K562 (cell line): ENCODE data around the gene RPP21. TPM values are rescaled to one million over a fixed set of nuclear protein-coding genes. Genes with fewer than 3 reads are reported as not detected.
A peak's percentile ranks its signal among the peaks of the same experiment; 100 is the strongest.

Source experiments
- CBFA2T3 ChIP-seq: fragments of 450-650 bp; IDR thresholded peaks from 2 replicates; pipeline ENCODE4 v1.6.1; 2017
- ELF2 ChIP-seq: fragments of 250-450 bp; sonication (Bioruptor Pico); IDR thresholded peaks from 2 replicates; pipeline ENCODE4 v1.5.0; 2021; ENCODE audit warnings: mild to moderate bottlenecking
- ELF4 ChIP-seq: fragments of 450-650 bp; formaldehyde crosslinking; IDR thresholded peaks from 2 replicates; pipeline ENCODE4 v1.4.0; 2022; ENCODE audit warnings: missing genetic modification characterization
- GABPB1 ChIP-seq: sonication (generic); formaldehyde crosslinking; IDR thresholded peaks from 2 replicates; pipeline ENCODE4 v1.8.0; 2022; ENCODE audit warnings: mild to moderate bottlenecking, missing genetic modification reagents
- GTF2A2 ChIP-seq: IDR thresholded peaks from 2 replicates; pipeline ENCODE4 v1.6.1; 2016; ENCODE audit warnings: mild to moderate bottlenecking, missing genetic modification characterization, missing compliant biosample characterization
- NFRKB ChIP-seq: fragments of 450-650 bp; IDR thresholded peaks from 2 replicates; pipeline ENCODE4 v1.6.1; 2016; ENCODE audit warnings: low read depth
- POLR2A ChIP-seq: fragments of 450-650 bp; conservative IDR thresholded peaks from 2 replicates; pipeline ENCODE4 v1.6.1; 2016
- POLR3A ChIP-seq: IDR thresholded peaks from 2 replicates; pipeline ENCODE4 v1.6.1; 2011; ENCODE audit warnings: borderline replicate concordance, mild to moderate bottlenecking, moderate library complexity; ENCODE audit not compliant: insufficient read length, insufficient read depth; ENCODE audit errors: extremely low read depth
- RBFOX2 ChIP-seq: fragments of 200-400 bp; formaldehyde crosslinking; IDR thresholded peaks from 2 replicates; pipeline ENCODE4 v1.6.1; 2017; ENCODE audit warnings: low read depth, mild to moderate bottlenecking, low read length, moderate library complexity
- SPI1 ChIP-seq: IDR thresholded peaks from 2 replicates; pipeline ENCODE4 v1.6.1; 2011; ENCODE audit warnings: low read depth, low read length, control low read depth, borderline replicate concordance
- SUPT5H ChIP-seq: fragments of 450-650 bp; IDR thresholded peaks from 2 replicates; pipeline ENCODE4 v1.6.1; 2016
- YY1 ChIP-seq, 3 experiments: IDR thresholded peaks; 2 replicates each; pipeline ENCODE4 v1.6.1; 2011; ENCODE audit warnings: low read length in 2 of 3, mild to moderate bottlenecking in 2 of 3, moderate library complexity in 2 of 3, borderline replicate concordance in 1 of 3, control low read depth in 1 of 3, low read depth in 1 of 3; ENCODE audit not compliant: insufficient read depth in 3 of 3, insufficient replicate concordance in 2 of 3, control insufficient read depth in 1 of 3, insufficient read length in 1 of 3; ENCODE audit errors: extremely low read depth in 1 of 3
- ZEB2 ChIP-seq: fragments of 450-650 bp; IDR thresholded peaks from 2 replicates; pipeline ENCODE4 v1.6.1; 2016
- ZNF644 ChIP-seq: fragments of 200-800 bp; sonication (Bioruptor generic); IDR thresholded peaks from 2 replicates; pipeline ENCODE4 v1.6.1; 2016; ENCODE audit warnings: low read depth, missing genetic modification characterization, missing compliant biosample characterization
- ZNF780A ChIP-seq: fragments of 250-450 bp; sonication (Bioruptor Pico); IDR thresholded peaks from 2 replicates; pipeline ENCODE4 v1.5.0; 2021; ENCODE audit warnings: mild to moderate bottlenecking
- polyA plus RNA-seq, 8 experiments: library from polyadenylated mRNA; depleted of rRNA in 4 of 8; stranded (reverse) in 5 of 8; unstranded in 3 of 8; fragments of >200 nt; fragmentation: Nextera tagmentation in 2 of 8; fragmentation: Illumina TruSeq in 1 of 8; extraction: Ambion mirVana in 2 of 8; extraction: Trizol in 1 of 8; gene quantifications; 2 replicates each; pipeline versions ENCODE4 v1.2.1 to v1.2.3, GENCODE V29; 2011 to 2014; ENCODE audit warnings: inconsistent platforms in 1 of 8, missing spikeins in 1 of 8
- total RNA-seq, 7 experiments: library from RNA; depleted of rRNA in 6 of 7; stranded (reverse); fragments of >200 nt in 6 of 7; fragmentation: Illumina TruSeq in 2 of 7; extraction: Trizol in 2 of 7; gene quantifications; 2 replicates each; pipeline versions ENCODE4 v1.2.1 to v1.2.3, GENCODE V29; 2011 to 2021; ENCODE audit warnings: low replicate concordance in 1 of 7
- TF ChIP-seq, protein P1 (sequence below): sonication (generic); formaldehyde crosslinking; IDR thresholded peaks from 2 replicates; pipeline ENCODE4 v1.4.0; 2020; ENCODE audit warnings: mild to moderate bottlenecking, missing genetic modification reagents
- TF ChIP-seq, protein P2 (sequence below), 2 experiments: fragments of 450-650 bp; conservative IDR thresholded peaks; 2 replicates each; pipeline ENCODE4 v1.6.1; 2017; ENCODE audit warnings: mild to moderate bottlenecking in 2 of 2, moderate library complexity in 2 of 2
- TF ChIP-seq, protein P3 (sequence below): sonication (generic); formaldehyde crosslinking; IDR thresholded peaks from 2 replicates; pipeline ENCODE4 v1.8.1; 2023; ENCODE audit warnings: mild to moderate bottlenecking, missing genetic modification reagents
- TF ChIP-seq, protein P4 (sequence below): sonication (generic); formaldehyde crosslinking; IDR thresholded peaks from 2 replicates; pipeline ENCODE4 v1.8.0; 2022; ENCODE audit warnings: missing genetic modification reagents, mild to moderate bottlenecking, borderline replicate concordance

RPP21 gene
- total and polyA plus RNA-seq, 9 of the 15 experiments (the other 6 are each of a cell fraction or from before 2014, with no cell fraction given) = 62.1 to 362 (median 166) TPM

DNA sequence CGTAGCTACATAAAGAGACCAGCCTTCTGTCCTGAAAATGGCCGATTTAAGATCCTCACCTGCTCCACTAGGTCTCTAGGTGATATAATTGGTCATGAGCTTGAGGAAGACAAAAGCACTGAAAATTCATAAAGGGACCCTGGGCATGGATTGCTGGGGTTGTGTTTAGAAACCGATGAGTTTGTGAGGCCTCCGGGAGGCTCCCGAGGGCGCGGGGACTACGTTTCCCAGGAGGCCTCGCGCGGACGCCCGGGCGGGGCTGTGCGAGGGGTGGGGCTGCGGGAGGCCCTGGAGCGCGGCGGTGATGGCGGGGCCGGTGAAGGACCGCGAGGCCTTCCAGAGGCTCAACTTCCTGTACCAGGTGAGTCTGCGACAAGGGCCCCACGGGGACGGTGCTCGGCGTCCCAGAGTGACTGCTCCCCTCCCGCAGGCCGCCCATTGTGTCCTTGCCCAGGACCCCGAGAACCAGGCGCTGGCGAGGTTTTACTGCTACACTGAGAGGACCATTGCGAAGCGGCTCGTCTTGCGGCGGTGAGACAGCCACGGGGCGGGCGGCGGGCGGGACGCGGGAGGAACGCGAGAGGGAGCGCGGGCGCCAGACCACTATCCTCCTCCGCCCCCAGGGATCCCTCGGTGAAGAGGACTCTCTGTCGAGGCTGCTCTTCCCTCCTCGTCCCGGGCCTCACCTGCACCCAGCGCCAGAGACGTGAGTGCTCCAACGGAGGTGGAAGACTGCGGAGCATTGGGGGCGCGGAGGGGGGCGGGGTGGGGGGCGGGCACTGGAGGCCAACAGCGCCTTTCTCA is at the start of gene RPP21 (continued):
- TF ChIP-seq POLR3A (no peak), GABPB1 (CRISPR knock-in tag) (peak; percentile 78; the same call in 1 of the 2 replicates), YY1 (IDR thresholded peaks at IDR 0.05; ENCODE audit: borderline replicate concordance in 1 of 3, control insufficient read depth in 1 of 3, extremely low read depth in 1 of 3, insufficient read depth in 3 of 3, insufficient read length in 1 of 3, insufficient replicate concordance in 2 of 3, low read depth in 1 of 3, low read length in 2 of 3) (peak; percentile 51 to 94 (median 91)), SUPT5H (peak; percentile 97), ZNF644 (peak; percentile 84; the same call in 1 of the 2 replicates), CBFA2T3 (no peak), RBFOX2 (peak; percentile 95), ZNF780A (CRISPR knock-in tag) (0 out of 2 replicates have a peak, but pooled peaks have one; percentile 22), ELF4 (CRISPR knock-in tag) (peak; percentile 63; the same call in 1 of the 2 replicates), ELF2 (peak; percentile 87), NFRKB (peak; percentile 82; the same call in 1 of the 2 replicates), POLR2A (peak; percentile 97), ZEB2 (peak; percentile 72), GTF2A2 (tag) (no peak), SPI1 (no peak)
- TF ChIP-seq, protein P1, sequence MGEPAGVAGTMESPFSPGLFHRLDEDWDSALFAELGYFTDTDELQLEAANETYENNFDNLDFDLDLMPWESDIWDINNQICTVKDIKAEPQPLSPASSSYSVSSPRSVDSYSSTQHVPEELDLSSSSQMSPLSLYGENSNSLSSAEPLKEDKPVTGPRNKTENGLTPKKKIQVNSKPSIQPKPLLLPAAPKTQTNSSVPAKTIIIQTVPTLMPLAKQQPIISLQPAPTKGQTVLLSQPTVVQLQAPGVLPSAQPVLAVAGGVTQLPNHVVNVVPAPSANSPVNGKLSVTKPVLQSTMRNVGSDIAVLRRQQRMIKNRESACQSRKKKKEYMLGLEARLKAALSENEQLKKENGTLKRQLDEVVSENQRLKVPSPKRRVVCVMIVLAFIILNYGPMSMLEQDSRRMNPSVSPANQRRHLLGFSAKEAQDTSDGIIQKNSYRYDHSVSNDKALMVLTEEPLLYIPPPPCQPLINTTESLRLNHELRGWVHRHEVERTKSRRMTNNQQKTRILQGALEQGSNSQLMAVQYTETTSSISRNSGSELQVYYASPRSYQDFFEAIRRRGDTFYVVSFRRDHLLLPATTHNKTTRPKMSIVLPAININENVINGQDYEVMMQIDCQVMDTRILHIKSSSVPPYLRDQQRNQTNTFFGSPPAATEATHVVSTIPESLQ (CRISPR knock-in tag) = peak; percentile 92
- TF ChIP-seq, protein P2, sequence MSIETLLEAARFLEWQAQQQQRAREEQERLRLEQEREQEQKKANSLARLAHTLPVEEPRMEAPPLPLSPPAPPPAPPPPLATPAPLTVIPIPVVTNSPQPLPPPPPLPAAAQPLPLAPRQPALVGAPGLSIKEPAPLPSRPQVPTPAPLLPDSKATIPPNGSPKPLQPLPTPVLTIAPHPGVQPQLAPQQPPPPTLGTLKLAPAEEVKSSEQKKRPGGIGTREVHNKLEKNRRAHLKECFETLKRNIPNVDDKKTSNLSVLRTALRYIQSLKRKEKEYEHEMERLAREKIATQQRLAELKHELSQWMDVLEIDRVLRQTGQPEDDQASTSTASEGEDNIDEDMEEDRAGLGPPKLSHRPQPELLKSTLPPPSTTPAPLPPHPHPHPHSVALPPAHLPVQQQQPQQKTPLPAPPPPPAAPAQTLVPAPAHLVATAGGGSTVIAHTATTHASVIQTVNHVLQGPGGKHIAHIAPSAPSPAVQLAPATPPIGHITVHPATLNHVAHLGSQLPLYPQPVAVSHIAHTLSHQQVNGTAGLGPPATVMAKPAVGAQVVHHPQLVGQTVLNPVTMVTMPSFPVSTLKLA (conservative IDR thresholded peaks at IDR 0.05) = peak; percentile 69 to 85
- TF ChIP-seq, protein P3, sequence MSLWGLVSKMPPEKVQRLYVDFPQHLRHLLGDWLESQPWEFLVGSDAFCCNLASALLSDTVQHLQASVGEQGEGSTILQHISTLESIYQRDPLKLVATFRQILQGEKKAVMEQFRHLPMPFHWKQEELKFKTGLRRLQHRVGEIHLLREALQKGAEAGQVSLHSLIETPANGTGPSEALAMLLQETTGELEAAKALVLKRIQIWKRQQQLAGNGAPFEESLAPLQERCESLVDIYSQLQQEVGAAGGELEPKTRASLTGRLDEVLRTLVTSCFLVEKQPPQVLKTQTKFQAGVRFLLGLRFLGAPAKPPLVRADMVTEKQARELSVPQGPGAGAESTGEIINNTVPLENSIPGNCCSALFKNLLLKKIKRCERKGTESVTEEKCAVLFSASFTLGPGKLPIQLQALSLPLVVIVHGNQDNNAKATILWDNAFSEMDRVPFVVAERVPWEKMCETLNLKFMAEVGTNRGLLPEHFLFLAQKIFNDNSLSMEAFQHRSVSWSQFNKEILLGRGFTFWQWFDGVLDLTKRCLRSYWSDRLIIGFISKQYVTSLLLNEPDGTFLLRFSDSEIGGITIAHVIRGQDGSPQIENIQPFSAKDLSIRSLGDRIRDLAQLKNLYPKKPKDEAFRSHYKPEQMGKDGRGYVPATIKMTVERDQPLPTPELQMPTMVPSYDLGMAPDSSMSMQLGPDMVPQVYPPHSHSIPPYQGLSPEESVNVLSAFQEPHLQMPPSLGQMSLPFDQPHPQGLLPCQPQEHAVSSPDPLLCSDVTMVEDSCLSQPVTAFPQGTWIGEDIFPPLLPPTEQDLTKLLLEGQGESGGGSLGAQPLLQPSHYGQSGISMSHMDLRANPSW = no peak
- TF ChIP-seq, protein P4, sequence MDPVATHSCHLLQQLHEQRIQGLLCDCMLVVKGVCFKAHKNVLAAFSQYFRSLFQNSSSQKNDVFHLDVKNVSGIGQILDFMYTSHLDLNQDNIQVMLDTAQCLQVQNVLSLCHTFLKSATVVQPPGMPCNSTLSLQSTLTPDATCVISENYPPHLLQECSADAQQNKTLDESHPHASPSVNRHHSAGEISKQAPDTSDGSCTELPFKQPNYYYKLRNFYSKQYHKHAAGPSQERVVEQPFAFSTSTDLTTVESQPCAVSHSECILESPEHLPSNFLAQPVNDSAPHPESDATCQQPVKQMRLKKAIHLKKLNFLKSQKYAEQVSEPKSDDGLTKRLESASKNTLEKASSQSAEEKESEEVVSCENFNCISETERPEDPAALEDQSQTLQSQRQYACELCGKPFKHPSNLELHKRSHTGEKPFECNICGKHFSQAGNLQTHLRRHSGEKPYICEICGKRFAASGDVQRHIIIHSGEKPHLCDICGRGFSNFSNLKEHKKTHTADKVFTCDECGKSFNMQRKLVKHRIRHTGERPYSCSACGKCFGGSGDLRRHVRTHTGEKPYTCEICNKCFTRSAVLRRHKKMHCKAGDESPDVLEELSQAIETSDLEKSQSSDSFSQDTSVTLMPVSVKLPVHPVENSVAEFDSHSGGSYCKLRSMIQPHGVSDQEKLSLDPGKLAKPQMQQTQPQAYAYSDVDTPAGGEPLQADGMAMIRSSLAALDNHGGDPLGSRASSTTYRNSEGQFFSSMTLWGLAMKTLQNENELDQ = peak; percentile 85; the same call in 1 of the 2 replicates
